GM23338 (cell line): ENCODE results near the gene AMOTL1. TPM values are rescaled to one million over a fixed set of nuclear protein-coding genes. Genes with fewer than 3 reads are reported as not detected.

ENCODE experiments used
- ATAC-seq: fragments of 200-7000 bp; cut with Tn5 transposase; 3 replicates; pipeline ENCODE4 v1.9.1; 2020
- DNase-seq: peaks from one replicate; pipeline ENCODE4 v3.0.0-alpha.2; 2015; ENCODE audit warnings: low spot score
- H2AFZ ChIP-seq: fragments of 200-600 bp; sonication (generic); 2 replicates; pipeline ENCODE4 v1.8.0; 2016; ENCODE audit warnings: antibody characterized with exemption, mild to moderate bottlenecking, moderate library complexity
- H3F3A ChIP-seq: fragments of 200-600 bp; sonication (generic); replicated peaks from 2 replicates; pipeline ENCODE4 v1.8.0; 2017; ENCODE audit warnings: antibody characterized with exemption, mixed run types, low read depth
- H3K27ac ChIP-seq: fragments of 200-600 bp; sonication (generic); 2 replicates; pipeline ENCODE4 v1.6.1; 2016; ENCODE audit warnings: low read depth
- H3K27me3 ChIP-seq: fragments of 200-600 bp; sonication (generic); 2 replicates; pipeline ENCODE4 v1.8.0; 2016; ENCODE audit warnings: mild to moderate bottlenecking, mixed run types, moderate library complexity; ENCODE audit not compliant: insufficient read depth
- H3K36me3 ChIP-seq: fragments of 200-600 bp; sonication (generic); 2 replicates; pipeline ENCODE4 v1.8.0; 2016; ENCODE audit warnings: mild to moderate bottlenecking; ENCODE audit not compliant: insufficient read depth
- H3K4me1 ChIP-seq: fragments of 200-600 bp; sonication (generic); 2 replicates; pipeline ENCODE4 v1.8.0; 2016; ENCODE audit warnings: mild to moderate bottlenecking, moderate library complexity; ENCODE audit not compliant: insufficient read depth
- H3K4me2 ChIP-seq: fragments of 200-600 bp; sonication (generic); 2 replicates; pipeline ENCODE4 v1.7.1; 2017; ENCODE audit warnings: mixed run types
- H3K4me3 ChIP-seq: fragments of 200-600 bp; sonication (generic); 2 replicates; pipeline ENCODE4 v1.6.1; 2016; ENCODE audit warnings: mixed run types
- H3K79me2 ChIP-seq: fragments of 200-600 bp; sonication (generic); replicated peaks from 2 replicates; pipeline ENCODE4 v1.8.0; 2017; ENCODE audit warnings: mild to moderate bottlenecking; ENCODE audit not compliant: insufficient read depth
- H3K9me2 ChIP-seq: fragments of 200-600 bp; sonication (generic); 2 replicates; pipeline ENCODE4 v1.8.0; 2017; ENCODE audit not compliant: insufficient read depth
- H4K20me1 ChIP-seq: fragments of 200-600 bp; sonication (generic); replicated peaks from 2 replicates; pipeline ENCODE4 v1.8.0; 2017; ENCODE audit warnings: mild to moderate bottlenecking; ENCODE audit not compliant: insufficient read depth
- H3K27ac Mint-ChIP-seq: 2 replicates; pipeline ENCODE4 v1.8.0; 2020; ENCODE audit warnings: inconsistent platforms, mild to moderate bottlenecking, moderate library complexity, mixed read lengths
- H3K27me3 Mint-ChIP-seq: 3 replicates; pipeline ENCODE4 v1.8.0; 2022; ENCODE audit warnings: low read depth, mild to moderate bottlenecking, moderate library complexity, mixed read lengths, inconsistent platforms; ENCODE audit not compliant: insufficient read depth, poor library complexity
- H3K36me3 Mint-ChIP-seq: 3 replicates; pipeline ENCODE4 v1.8.0; 2021; ENCODE audit warnings: low read depth, mild to moderate bottlenecking, inconsistent platforms, moderate library complexity, mixed read lengths
- H3K4me1 Mint-ChIP-seq: 3 replicates; pipeline ENCODE4 v1.8.0; 2020; ENCODE audit warnings: mild to moderate bottlenecking, inconsistent platforms, mixed read lengths
- H3K4me3 Mint-ChIP-seq: 3 replicates; pipeline ENCODE4 v1.8.0; 2021; ENCODE audit warnings: moderate library complexity, mild to moderate bottlenecking, inconsistent platforms, mixed read lengths
- H3K9me3 Mint-ChIP-seq: 3 replicates; pipeline ENCODE4 v1.8.0; 2020; ENCODE audit warnings: moderate library complexity, mild to moderate bottlenecking, inconsistent platforms, mixed read lengths
- CREB1 ChIP-seq: fragments of 250-450 bp; sonication (Bioruptor Pico); IDR thresholded peaks from 2 replicates; pipeline ENCODE4 v1.5.0; 2020; ENCODE audit warnings: low read depth, mild to moderate bottlenecking, moderate library complexity
- CTCF ChIP-seq, 2 experiments: fragments of 200-600 bp in 1 of 2; sonication (generic) in 1 of 2; conservative IDR thresholded peaks; 2 replicates each; pipeline versions ENCODE4 v1.5.1 to v1.6.1; 2016 to 2017; ENCODE audit warnings: antibody characterized with exemption in 2 of 2, low read depth in 2 of 2, mild to moderate bottlenecking in 2 of 2, moderate library complexity in 1 of 2
- ETS1 ChIP-seq: IDR thresholded peaks from 2 replicates; pipeline ENCODE4 v1.6.1; 2016; ENCODE audit warnings: antibody characterized with exemption
- EZH2 ChIP-seq: fragments of 200-600 bp; sonication (generic); IDR thresholded peaks from one replicate; pipeline ENCODE4 v1.8.0; 2017; ENCODE audit warnings: antibody characterized with exemption, mild to moderate bottlenecking, low read depth; ENCODE audit not compliant: unreplicated experiment
- NANOG ChIP-seq: IDR thresholded peaks from 2 replicates; pipeline ENCODE4 v1.6.1; 2016; ENCODE audit warnings: antibody characterized with exemption, borderline replicate concordance
- POLR2AphosphoS5 ChIP-seq: IDR thresholded peaks from 2 replicates; pipeline ENCODE4 v1.6.1; 2016; ENCODE audit warnings: antibody characterized with exemption, low read depth
- REST ChIP-seq: IDR thresholded peaks from one replicate; pipeline ENCODE4 v1.6.1; 2018; ENCODE audit warnings: antibody characterized with exemption; ENCODE audit not compliant: unreplicated experiment
- STAT1 ChIP-seq: IDR thresholded peaks from one replicate; pipeline ENCODE4 v1.6.1; 2016; ENCODE audit warnings: antibody characterized with exemption; ENCODE audit not compliant: unreplicated experiment
- ZNF114 ChIP-seq: fragments of 250-450 bp; sonication (Bioruptor Pico); IDR thresholded peaks from 2 replicates; pipeline ENCODE4 v1.5.0; 2020; ENCODE audit warnings: mild to moderate bottlenecking, moderate library complexity
- ZNF331 ChIP-seq: fragments of 250-450 bp; sonication (Bioruptor Pico); IDR thresholded peaks from 2 replicates; pipeline ENCODE4 v1.5.0; 2020; ENCODE audit warnings: low read depth, mild to moderate bottlenecking, moderate library complexity
- ZNF462 ChIP-seq: fragments of 250-450 bp; sonication (Bioruptor Pico); IDR thresholded peaks from 2 replicates; pipeline ENCODE4 v1.5.0; 2020; ENCODE audit warnings: mild to moderate bottlenecking, moderate library complexity
- polyA plus RNA-seq: library from polyadenylated mRNA; unstranded; fragments of >200 nt; fragmentation: Nextera tagmentation; extraction: Ambion mirVana; gene quantifications from 2 replicates; pipeline ENCODE4 v1.2.1, GENCODE V29; 2016
- total RNA-seq: library from RNA; depleted of rRNA; stranded (reverse); fragments of >200 nt; shearing (Covaris generic); gene quantifications from 2 replicates; pipeline ENCODE4 v1.2.3, GENCODE V29; 2014

AMOTL1 gene
- total and polyA plus RNA-seq, 2 experiments from 2014 or later, result 4.3 to 18.7 TPM

GRCh38 chr11:94747601-94748041, 20.5 kb upstream of the AMOTL1 start (continued):
- TF ChIP-seq CTCF (conservative IDR thresholded peaks at IDR 0.05; ENCODE audit: low read depth in 2 of 2), result no peak
- no peak for TF ChIP-seq CREB1 (CRISPR knock-in tag)
- no peak for TF ChIP-seq NANOG
- no peak for TF ChIP-seq EZH2
- no peak for TF ChIP-seq REST
- TF ChIP-seq STAT1, result no peak

GRCh38 chr11:94749369-94749768, 18.8 kb upstream of the AMOTL1 start:
- H3K36me3 Mint-ChIP-seq, result no peaks in the 10 kb centered on the region
- no peaks in the 10 kb centered on the region for H3K79me2 ChIP-seq
- peaks cover 3% of the 10 kb centered on the region; the same call in 1 of the 2 replicates for H3K4me1 ChIP-seq
- no peaks in the 10 kb centered on the region for H3K27me3 ChIP-seq
- H3K36me3 ChIP-seq, result no peaks in the 10 kb centered on the region
- no peak overlapping the region for H3K27ac ChIP-seq
- H3K4me2 ChIP-seq, result no peak overlapping the region
- H3K4me3 Mint-ChIP-seq, result no peak overlapping the region
- peaks cover 28% of the 10 kb centered on the region for H3K4me1 Mint-ChIP-seq
- H3K27ac Mint-ChIP-seq, result no peak overlapping the region
- H4K20me1 ChIP-seq, result no peaks in the 10 kb centered on the region
- 0 out of 2 replicates have a peak, but pooled peaks cover 5% of the 10 kb centered on the region for H3K9me2 ChIP-seq
- H3K4me3 ChIP-seq, result no peak overlapping the region
- H3K27me3 Mint-ChIP-seq, result peaks cover 1% of the 10 kb centered on the region
- DNase-seq (no peak), ATAC-seq (no peak)
- no peaks in the 10 kb centered on the region for H3K9me3 Mint-ChIP-seq
- no peak overlapping the region for H2AFZ ChIP-seq
- H3F3A ChIP-seq, result no peaks in the 10 kb centered on the region
- no peak for TF ChIP-seq ZNF331 (CRISPR knock-in tag)
- no peak for TF ChIP-seq EZH2
- no peak for TF ChIP-seq POLR2AphosphoS5
- TF ChIP-seq ZNF114 (CRISPR knock-in tag), result no peak
- TF ChIP-seq STAT1, result no peak
- no peak for TF ChIP-seq ETS1
- no peak for TF ChIP-seq ZNF462 (CRISPR knock-in tag)
- no peak for TF ChIP-seq NANOG
- no peak for TF ChIP-seq CREB1 (CRISPR knock-in tag)
